NCI-H82 (cell line): ENCODE results near the gene B4GALT6.
A peak's percentile ranks its signal among the peaks of the same experiment; 100 is the strongest.

Source experiments
- DNase-seq: peaks from one replicate; lab custom pipeline; 2025; lab: John Stamatoyannopoulos, UW

Gene B4GALT6

GRCh38 chr18:31595121-31595771, 89.1 kb downstream of the B4GALT6 start:
- no peak for DNase-seq

- peak; percentile 19 for DNase-seq
Observed at GRCh38 chr18:31592506-31593157, 91.7 kb downstream of the B4GALT6 start.

GRCh38 chr18:31591628-31592027, 92.8 kb downstream of the B4GALT6 start, which contains the start of gene TTR:
TTR (plus strand) TSS chr18:31591877; CDS start chr18:31591903, 26 bp downstream.
- DNase-seq, result peak; percentile 9

- no peak for DNase-seq
Observed at GRCh38 chr18:31591113-31591512, 93.3 kb downstream of the B4GALT6 start.

- DNase-seq, result no peak
Observed at GRCh38 chr18:31590570-31590969, 93.8 kb downstream of the B4GALT6 start.

- DNase-seq, result no peak
Observed at GRCh38 chr18:31587529-31587928, 96.9 kb downstream of the B4GALT6 start.

- DNase-seq, result no peak
Observed at GRCh38 chr18:31586616-31587015, 97.8 kb downstream of the B4GALT6 start.

- no peak for DNase-seq
Observed at GRCh38 chr18:31585991-31586390, 98.4 kb downstream of the B4GALT6 start.

- peak; percentile 4 for DNase-seq
Observed at GRCh38 chr18:31583185-31583854, 101.1 kb downstream of the B4GALT6 start.

GRCh38 chr18:31581498-31582197, 102.7 kb downstream of the B4GALT6 start:
- DNase-seq, result no peak

- peak; percentile 71 for DNase-seq
Observed at GRCh38 chr18:31579375-31579774, 105.0 kb downstream of the B4GALT6 start.

- DNase-seq, result no peak
Observed at GRCh38 chr18:31578126-31578525, 106.3 kb downstream of the B4GALT6 start.

GRCh38 chr18:31577195-31577594, 107.2 kb downstream of the B4GALT6 start:
- no peak for DNase-seq

- peak; percentile 50 for DNase-seq
Observed at GRCh38 chr18:31576670-31577069, 107.7 kb downstream of the B4GALT6 start.

GRCh38 chr18:31575515-31576257, 108.7 kb downstream of the B4GALT6 start:
- no peak for DNase-seq

GRCh38 chr18:31574359-31574758, 110.0 kb downstream of the B4GALT6 start:
- no peak for DNase-seq
